ENCODE measurements around the gene ANKRD12.
A peak's percentile ranks its signal among the peaks of the same experiment; 100 is the strongest.
"Not testable (repeated sequence)": the region's sequence is repeated elsewhere in the genome, so short reads cannot be mapped to it uniquely, and the experiment has no call there.

ANKRD12 gene

GRCh38 chr18:9136315-9137155 lies at the start of gene ANKRD12:
ANKRD12 (plus strand) TSS chr18:9136781; CDS start chr18:9182433, 45,652 bp downstream.
- peak; percentile 98 for DNase-seq (ENCODE audit: low spot score)

GRCh38 chr18:9087144-9087543 lies 49.4 kb upstream of the ANKRD12 start:
- DNase-seq (ENCODE audit: low spot score): no peak

GRCh38 chr18:9088252-9088651 lies 48.3 kb upstream of the ANKRD12 start:
- no peak for DNase-seq (ENCODE audit: low spot score)

GRCh38 chr18:9088727-9089126 lies 47.9 kb upstream of the ANKRD12 start:
- DNase-seq (ENCODE audit: low spot score): not testable (repeated sequence)

- no peak for DNase-seq (ENCODE audit: low spot score)
Measured at GRCh38 chr18:9090578-9090977, 46.0 kb upstream of the ANKRD12 start.

GRCh38 chr18:9091066-9091476 lies 45.5 kb upstream of the ANKRD12 start:
- DNase-seq (ENCODE audit: low spot score): no peak

- no peak for DNase-seq (ENCODE audit: low spot score)
Measured at GRCh38 chr18:9092665-9093064, 43.9 kb upstream of the ANKRD12 start.

- not testable (repeated sequence) for DNase-seq (ENCODE audit: low spot score)
Measured at GRCh38 chr18:9093109-9093508, 43.5 kb upstream of the ANKRD12 start.

- DNase-seq (ENCODE audit: low spot score): no peak
Measured at GRCh38 chr18:9094307-9095226, 42.0 kb upstream of the ANKRD12 start.

- no peak for DNase-seq (ENCODE audit: low spot score)
Measured at GRCh38 chr18:9095297-9096006, 41.1 kb upstream of the ANKRD12 start.

GRCh38 chr18:9096007-9096371 lies 40.6 kb upstream of the ANKRD12 start:
- DNase-seq (ENCODE audit: low spot score): no peak

- no peak for DNase-seq (ENCODE audit: low spot score)
Measured at GRCh38 chr18:9096685-9097084, 39.9 kb upstream of the ANKRD12 start.

- DNase-seq (ENCODE audit: low spot score): no peak
Measured at GRCh38 chr18:9097349-9097748, 39.2 kb upstream of the ANKRD12 start.

GRCh38 chr18:9100796-9101195 lies 35.8 kb upstream of the ANKRD12 start:
- DNase-seq (ENCODE audit: low spot score): no peak

GRCh38 chr18:9101730-9102507 lies 34.7 kb upstream of the ANKRD12 start:
- peak; percentile 23 for DNase-seq (ENCODE audit: low spot score)

- peak; percentile 96 for DNase-seq (ENCODE audit: low spot score)
Measured at GRCh38 chr18:9102508-9103375, 33.8 kb upstream of the ANKRD12 start, which contains the start of gene NDUFV2. NDUFV2 (plus strand) TSS chr18:9102699; CDS start chr18:9102744, 45 bp downstream.

GRCh38 chr18:9103376-9103873 lies 33.2 kb upstream of the ANKRD12 start:
- no peak for DNase-seq (ENCODE audit: low spot score)

GRCh38 chr18:9104244-9104901 lies 32.2 kb upstream of the ANKRD12 start:
- DNase-seq (ENCODE audit: low spot score): no peak

GRCh38 chr18:9105420-9105819 lies 31.2 kb upstream of the ANKRD12 start:
- DNase-seq (ENCODE audit: low spot score): no peak

- DNase-seq (ENCODE audit: low spot score): no peak
Measured at GRCh38 chr18:9106094-9106493, 30.5 kb upstream of the ANKRD12 start.
